Body of pancreas (tissue), 4 donors: Measurements from ENCODE around the gene IFI27L2.

ENCODE experiments used
- CTCF ChIP-seq, 7 experiments: fragments of 450-650 bp in 4 of 7; fragments of 200-600 bp in 3 of 7; sonication (generic) in 3 of 7; IDR thresholded peaks; one replicate each; pipeline ENCODE4 v1.5.1; 2016 to 2019; ENCODE audit warnings: antibody characterized with exemption in 7 of 7
- POLR2A ChIP-seq, 3 donors: fragments of 450-650 bp; IDR thresholded peaks; one replicate each; pipeline ENCODE4 v1.6.1; 2016; ENCODE audit warnings: antibody characterized with exemption in 3 of 3, mild to moderate bottlenecking in 2 of 3

- no peak for TF ChIP-seq POLR2A (IDR thresholded peaks at IDR 0.05)
- TF ChIP-seq CTCF (IDR thresholded peaks at IDR 0.05): no peak
Observed at GRCh38 chr14:94163796-94164195, 34.4 kb upstream of the IFI27L2 start.
